A673 (cell line): Measurements from ENCODE around the gene VN1R4.

Experiments used
- EZH2 ChIP-seq: fragments of 200-600 bp; sonication (generic); IDR thresholded peaks from 2 replicates; pipeline ENCODE4 v1.6.1; 2017; ENCODE audit warnings: borderline replicate concordance, low read depth, mild to moderate bottlenecking, mixed read lengths, antibody characterized with exemption, low read length; ENCODE audit not compliant: poor library complexity, severe bottlenecking
- TF ChIP-seq, protein P1 (sequence below): fragments of 300-800, 200-600 bp; sonication (generic); conservative IDR thresholded peaks from 2 replicates; pipeline ENCODE4 v1.5.1; 2017; ENCODE audit warnings: low read depth, mild to moderate bottlenecking, antibody characterized with exemption, low read length, moderate library complexity, mixed read lengths

DNA sequence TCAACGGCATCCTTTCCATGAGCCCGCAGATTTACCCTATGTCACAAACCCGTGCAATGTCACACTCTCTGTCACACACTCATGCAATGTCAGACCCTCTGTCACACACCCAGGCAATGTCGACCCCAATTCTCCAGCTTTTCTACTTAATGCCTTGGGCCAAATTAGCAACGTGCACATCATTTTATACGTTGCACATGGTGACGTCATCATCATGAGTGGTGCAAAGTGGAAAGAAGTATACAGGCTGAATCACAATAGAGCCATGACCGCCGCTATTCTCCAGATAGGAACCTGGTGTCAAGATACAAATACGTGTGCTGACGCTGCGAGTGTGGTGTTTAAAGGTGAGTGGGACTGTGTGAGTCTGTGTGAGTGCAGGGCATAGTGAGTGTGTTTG, 44.4 kb upstream of the VN1R4 start:
- TF ChIP-seq, protein P1, sequence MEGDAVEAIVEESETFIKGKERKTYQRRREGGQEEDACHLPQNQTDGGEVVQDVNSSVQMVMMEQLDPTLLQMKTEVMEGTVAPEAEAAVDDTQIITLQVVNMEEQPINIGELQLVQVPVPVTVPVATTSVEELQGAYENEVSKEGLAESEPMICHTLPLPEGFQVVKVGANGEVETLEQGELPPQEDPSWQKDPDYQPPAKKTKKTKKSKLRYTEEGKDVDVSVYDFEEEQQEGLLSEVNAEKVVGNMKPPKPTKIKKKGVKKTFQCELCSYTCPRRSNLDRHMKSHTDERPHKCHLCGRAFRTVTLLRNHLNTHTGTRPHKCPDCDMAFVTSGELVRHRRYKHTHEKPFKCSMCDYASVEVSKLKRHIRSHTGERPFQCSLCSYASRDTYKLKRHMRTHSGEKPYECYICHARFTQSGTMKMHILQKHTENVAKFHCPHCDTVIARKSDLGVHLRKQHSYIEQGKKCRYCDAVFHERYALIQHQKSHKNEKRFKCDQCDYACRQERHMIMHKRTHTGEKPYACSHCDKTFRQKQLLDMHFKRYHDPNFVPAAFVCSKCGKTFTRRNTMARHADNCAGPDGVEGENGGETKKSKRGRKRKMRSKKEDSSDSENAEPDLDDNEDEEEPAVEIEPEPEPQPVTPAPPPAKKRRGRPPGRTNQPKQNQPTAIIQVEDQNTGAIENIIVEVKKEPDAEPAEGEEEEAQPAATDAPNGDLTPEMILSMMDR, result no peak
- TF ChIP-seq EZH2, result no peak
